ENCODE measurements around the gene NFIC.
"Not testable (repeated sequence)": the region's sequence is repeated elsewhere in the genome, so short reads cannot be mapped to it uniquely, and the experiment has no call there.

Gene NFIC

GRCh38 chr19:3373971-3374368, 7.6 kb downstream of the NFIC start:
- H3K4me3 ChIP-seq (ENCODE audit: low read depth, low read length): no peak overlapping the region
- peaks cover 3% of the 10 kb centered on the region for H3K36me3 ChIP-seq
- TF ChIP-seq CTCF (IDR thresholded peaks at IDR 0.05; ENCODE audit: low read depth, low read length): no peak
- no peaks in the 10 kb centered on the region for H3K27me3 ChIP-seq (ENCODE audit: insufficient read depth, low read depth, severe bottlenecking)
- H3K9me3 ChIP-seq (ENCODE audit: severe bottlenecking): no peaks in the 10 kb centered on the region
- DNase-seq: no peak
- no peak overlapping the region for H3K27ac ChIP-seq

GRCh38 chr19:3374369-3375112, 8.2 kb downstream of the NFIC start:
- Histone ChIP-seq H3K4me3 (ENCODE audit: low read depth, low read length) (no peak overlapping the region), H3K9me3 (ENCODE audit: severe bottlenecking) (no peaks in the 10 kb centered on the region), H3K36me3 (peaks cover 3% of the 10 kb centered on the region), H3K27ac (no peak overlapping the region), H3K27me3 (ENCODE audit: insufficient read depth, low read depth, severe bottlenecking) (no peaks in the 10 kb centered on the region)
- TF ChIP-seq CTCF (IDR thresholded peaks at IDR 0.05; ENCODE audit: low read depth, low read length): no peak
- no peak for DNase-seq

- Histone ChIP-seq H3K27ac (no peak overlapping the region), H3K27me3 (ENCODE audit: insufficient read depth, low read depth, severe bottlenecking) (no peaks in the 10 kb centered on the region), H3K36me3 (peaks cover 3% of the 10 kb centered on the region), H3K9me3 (ENCODE audit: severe bottlenecking) (no peaks in the 10 kb centered on the region), H3K4me3 (ENCODE audit: low read depth, low read length) (no peak overlapping the region)
- no peak for DNase-seq
- TF ChIP-seq CTCF (IDR thresholded peaks at IDR 0.05; ENCODE audit: low read depth, low read length): no peak
Observed at GRCh38 chr19:3375221-3376090, 9.1 kb downstream of the NFIC start.

- not testable (repeated sequence) for H3K36me3 ChIP-seq; H3K27me3 ChIP-seq (ENCODE audit: insufficient read depth, low read depth, severe bottlenecking); H3K27ac ChIP-seq; H3K4me3 ChIP-seq (ENCODE audit: low read depth, low read length); H3K9me3 ChIP-seq (ENCODE audit: severe bottlenecking); DNase-seq
Observed at GRCh38 chr19:3376091-3376455, 9.7 kb downstream of the NFIC start.

- Histone ChIP-seq H3K4me3 (ENCODE audit: low read depth, low read length) (no peak overlapping the region), H3K9me3 (ENCODE audit: severe bottlenecking) (no peaks in the 10 kb centered on the region), H3K27me3 (ENCODE audit: insufficient read depth, low read depth, severe bottlenecking) (no peaks in the 10 kb centered on the region), H3K36me3 (peaks cover 22% of the 10 kb centered on the region), H3K27ac (no peak overlapping the region)
- DNase-seq: no peak
- no peak for TF ChIP-seq CTCF (IDR thresholded peaks at IDR 0.05; ENCODE audit: low read depth, low read length)
Observed at GRCh38 chr19:3378352-3379150, 12.2 kb downstream of the NFIC start.

GRCh38 chr19:3380829-3381228, 14.4 kb downstream of the NFIC start:
- no peak overlapping the region for H3K27ac ChIP-seq
- no peak for TF ChIP-seq CTCF (IDR thresholded peaks at IDR 0.05; ENCODE audit: low read depth, low read length)
- no peaks in the 10 kb centered on the region for H3K9me3 ChIP-seq (ENCODE audit: severe bottlenecking)
- no peak overlapping the region for H3K4me3 ChIP-seq (ENCODE audit: low read depth, low read length)
- no peak for DNase-seq
- H3K27me3 ChIP-seq (ENCODE audit: insufficient read depth, low read depth, severe bottlenecking): no peaks in the 10 kb centered on the region
- peaks cover 23% of the 10 kb centered on the region for H3K36me3 ChIP-seq

Data from WERI-Rb-1 (cell line).